ENCODE results near the gene MCTP1. TPM values are rescaled to one million over a fixed set of nuclear protein-coding genes. Genes with fewer than 3 reads are reported as not detected.
A peak's percentile ranks its signal among the peaks of the same experiment; 100 is the strongest.

Gene MCTP1
- total RNA-seq, 1 experiment from 2014 or later: 0.44 TPM

DNA sequence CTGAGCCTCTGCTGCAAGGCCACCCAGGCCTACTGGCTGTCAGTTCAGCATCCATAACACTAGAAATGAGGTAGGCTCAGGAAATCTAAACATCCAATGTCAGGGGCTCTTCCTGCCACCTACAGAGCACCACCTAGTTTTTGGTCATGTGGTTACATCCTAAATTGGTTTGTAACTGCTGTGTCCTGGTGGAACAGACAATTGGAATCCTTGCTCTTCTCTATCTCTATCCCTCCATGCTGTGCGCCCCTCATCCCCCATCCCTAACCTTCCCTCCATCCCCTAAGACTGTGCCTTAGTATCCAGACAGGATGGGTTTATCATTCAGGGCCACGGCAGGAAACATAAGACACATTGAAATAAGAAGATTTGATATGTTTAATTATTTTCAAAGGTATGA, 11.4 kb upstream of the MCTP1 start:
- no peaks in the 10 kb centered on the region for H3K9me2 ChIP-seq (ENCODE audit: insufficient read depth)
- no peaks in the 10 kb centered on the region for H3K27me3 ChIP-seq (ENCODE audit: insufficient read depth, low read length)
- no peaks in the 10 kb centered on the region for H3K36me3 ChIP-seq (ENCODE audit: control insufficient read depth in 1 of 2, insufficient read depth in 2 of 2, low read length in 2 of 2)
- H3K4me3 ChIP-seq (replicated peaks in 1 of 2; ENCODE audit: low read depth in 1 of 2, low read length in 2 of 2): no peak overlapping the region
- no peaks in the 10 kb centered on the region for H3K9me3 ChIP-seq (ENCODE audit: control insufficient read depth in 1 of 2, insufficient read depth in 1 of 2, low read depth in 1 of 2, low read length in 2 of 2)
- H3K4me2 ChIP-seq (ENCODE audit: low read length): no peak overlapping the region
- POLR2A ChIA-PET: no interaction called here
- H4K20me1 ChIP-seq (ENCODE audit: insufficient read depth): no peaks in the 10 kb centered on the region
- TF ChIP-seq EGR1 (IDR thresholded peaks at IDR 0.05; ENCODE audit: low read depth) (no peak), RAD21 (IDR thresholded peaks at IDR 0.05; ENCODE audit: low read depth) (no peak), CBX3 (IDR thresholded peaks at IDR 0.05; ENCODE audit: low read depth) (no peak), EZH2phosphoT487 (IDR thresholded peaks at IDR 0.05; ENCODE audit: borderline replicate concordance) (no peak), SP1 (IDR thresholded peaks at IDR 0.05; ENCODE audit: low read depth) (no peak), POLR2AphosphoS5 (IDR thresholded peaks at IDR 0.05; ENCODE audit: low read depth, low read length) (no peak), ZNF274 (IDR thresholded peaks at IDR 0.05; ENCODE audit: low read depth, low read length) (no peak), ZFX (IDR thresholded peaks at IDR 0.05) (no peak), CEBPB (IDR thresholded peaks at IDR 0.05; ENCODE audit: low read depth) (no peak), ELF1 (IDR thresholded peaks at IDR 0.05; ENCODE audit: borderline replicate concordance, low read depth) (no peak)
- TF ChIP-seq, protein P1, sequence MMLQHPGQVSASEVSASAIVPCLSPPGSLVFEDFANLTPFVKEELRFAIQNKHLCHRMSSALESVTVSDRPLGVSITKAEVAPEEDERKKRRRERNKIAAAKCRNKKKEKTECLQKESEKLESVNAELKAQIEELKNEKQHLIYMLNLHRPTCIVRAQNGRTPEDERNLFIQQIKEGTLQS (IDR thresholded peaks at IDR 0.05): no peak
- TF ChIP-seq, protein P2, sequence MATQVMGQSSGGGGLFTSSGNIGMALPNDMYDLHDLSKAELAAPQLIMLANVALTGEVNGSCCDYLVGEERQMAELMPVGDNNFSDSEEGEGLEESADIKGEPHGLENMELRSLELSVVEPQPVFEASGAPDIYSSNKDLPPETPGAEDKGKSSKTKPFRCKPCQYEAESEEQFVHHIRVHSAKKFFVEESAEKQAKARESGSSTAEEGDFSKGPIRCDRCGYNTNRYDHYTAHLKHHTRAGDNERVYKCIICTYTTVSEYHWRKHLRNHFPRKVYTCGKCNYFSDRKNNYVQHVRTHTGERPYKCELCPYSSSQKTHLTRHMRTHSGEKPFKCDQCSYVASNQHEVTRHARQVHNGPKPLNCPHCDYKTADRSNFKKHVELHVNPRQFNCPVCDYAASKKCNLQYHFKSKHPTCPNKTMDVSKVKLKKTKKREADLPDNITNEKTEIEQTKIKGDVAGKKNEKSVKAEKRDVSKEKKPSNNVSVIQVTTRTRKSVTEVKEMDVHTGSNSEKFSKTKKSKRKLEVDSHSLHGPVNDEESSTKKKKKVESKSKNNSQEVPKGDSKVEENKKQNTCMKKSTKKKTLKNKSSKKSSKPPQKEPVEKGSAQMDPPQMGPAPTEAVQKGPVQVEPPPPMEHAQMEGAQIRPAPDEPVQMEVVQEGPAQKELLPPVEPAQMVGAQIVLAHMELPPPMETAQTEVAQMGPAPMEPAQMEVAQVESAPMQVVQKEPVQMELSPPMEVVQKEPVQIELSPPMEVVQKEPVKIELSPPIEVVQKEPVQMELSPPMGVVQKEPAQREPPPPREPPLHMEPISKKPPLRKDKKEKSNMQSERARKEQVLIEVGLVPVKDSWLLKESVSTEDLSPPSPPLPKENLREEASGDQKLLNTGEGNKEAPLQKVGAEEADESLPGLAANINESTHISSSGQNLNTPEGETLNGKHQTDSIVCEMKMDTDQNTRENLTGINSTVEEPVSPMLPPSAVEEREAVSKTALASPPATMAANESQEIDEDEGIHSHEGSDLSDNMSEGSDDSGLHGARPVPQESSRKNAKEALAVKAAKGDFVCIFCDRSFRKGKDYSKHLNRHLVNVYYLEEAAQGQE (IDR thresholded peaks at IDR 0.05; ENCODE audit: low read depth): no peak
- TF ChIP-seq, protein P3, sequence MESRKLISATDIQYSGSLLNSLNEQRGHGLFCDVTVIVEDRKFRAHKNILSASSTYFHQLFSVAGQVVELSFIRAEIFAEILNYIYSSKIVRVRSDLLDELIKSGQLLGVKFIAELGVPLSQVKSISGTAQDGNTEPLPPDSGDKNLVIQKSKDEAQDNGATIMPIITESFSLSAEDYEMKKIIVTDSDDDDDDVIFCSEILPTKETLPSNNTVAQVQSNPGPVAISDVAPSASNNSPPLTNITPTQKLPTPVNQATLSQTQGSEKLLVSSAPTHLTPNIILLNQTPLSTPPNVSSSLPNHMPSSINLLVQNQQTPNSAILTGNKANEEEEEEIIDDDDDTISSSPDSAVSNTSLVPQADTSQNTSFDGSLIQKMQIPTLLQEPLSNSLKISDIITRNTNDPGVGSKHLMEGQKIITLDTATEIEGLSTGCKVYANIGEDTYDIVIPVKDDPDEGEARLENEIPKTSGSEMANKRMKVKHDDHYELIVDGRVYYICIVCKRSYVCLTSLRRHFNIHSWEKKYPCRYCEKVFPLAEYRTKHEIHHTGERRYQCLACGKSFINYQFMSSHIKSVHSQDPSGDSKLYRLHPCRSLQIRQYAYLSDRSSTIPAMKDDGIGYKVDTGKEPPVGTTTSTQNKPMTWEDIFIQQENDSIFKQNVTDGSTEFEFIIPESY (IDR thresholded peaks at IDR 0.05; ENCODE audit: extremely low read depth, insufficient replicate concordance, low read length): no peak
- no peak overlapping the region for H3K9ac ChIP-seq (ENCODE audit: low read length)
- no peak overlapping the region for H3K27ac ChIP-seq (ENCODE audit: low read depth, low read length)
- no peaks in the 10 kb centered on the region for H3K79me2 ChIP-seq (ENCODE audit: insufficient read depth, low read length)
- peak; percentile 32; the same call in 1 of the 2 replicates for ATAC-seq
- no TSS peak for BruUV-seq (replicated peaks)
- no peaks in the 10 kb centered on the region for H3K4me1 ChIP-seq (ENCODE audit: control insufficient read depth in 1 of 2, insufficient read depth in 2 of 2, low read length in 2 of 2)
- DNase-seq (ENCODE audit: low read depth, low spot score): no peak
- no peak overlapping the region for H2AFZ ChIP-seq (ENCODE audit: low read depth, low read length, poor library complexity, severe bottlenecking)
- intact Hi-C loops (cut with micrococcal nuclease): no loop called here
- CTCF ChIA-PET: no interaction called here
- RAD21 ChIA-PET (ENCODE audit: low non-redundant PET in 1 of 2, low total read pairs in 2 of 2, uncharacterized antibody in 2 of 2, unreplicated experiment in 2 of 2): no interaction called here

Measured in HCT116 (cell line).